ENCODE results near the gene OR10C1. TPM values are rescaled to one million over a fixed set of nuclear protein-coding genes. Genes with fewer than 3 reads are reported as not detected.

Gene OR10C1
- total and polyA plus RNA-seq, 3 donors from 2014 or later = 0.31 TPM; not detected in 2

GRCh38 chr6:29479560-29479959, 40.5 kb downstream of the OR10C1 start:
- TF ChIP-seq POLR2A (IDR thresholded peaks at IDR 0.05) = no peak
- no peak for TF ChIP-seq CTCF (IDR thresholded peaks at IDR 0.05)
- intact Hi-C loops (cut with DNase I; ENCODE audit: low total_unique reads) = no loop called here
- no peaks in the 10 kb centered on the region for H3K36me3 ChIP-seq (ENCODE audit: low read depth, missing control alignments)
- no peak overlapping the region for H3K4me3 ChIP-seq
- H3K9me3 ChIP-seq = no peaks in the 10 kb centered on the region
- no peaks in the 10 kb centered on the region for H3K27me3 ChIP-seq
- 84 to 86% methylated on average over 2 of the region's 2 CpGs for WGBS, 2 donors
- no peak for DNase-seq
- H3K4me1 ChIP-seq = no peaks in the 10 kb centered on the region
- H3K27ac ChIP-seq = no peak overlapping the region

DNA sequence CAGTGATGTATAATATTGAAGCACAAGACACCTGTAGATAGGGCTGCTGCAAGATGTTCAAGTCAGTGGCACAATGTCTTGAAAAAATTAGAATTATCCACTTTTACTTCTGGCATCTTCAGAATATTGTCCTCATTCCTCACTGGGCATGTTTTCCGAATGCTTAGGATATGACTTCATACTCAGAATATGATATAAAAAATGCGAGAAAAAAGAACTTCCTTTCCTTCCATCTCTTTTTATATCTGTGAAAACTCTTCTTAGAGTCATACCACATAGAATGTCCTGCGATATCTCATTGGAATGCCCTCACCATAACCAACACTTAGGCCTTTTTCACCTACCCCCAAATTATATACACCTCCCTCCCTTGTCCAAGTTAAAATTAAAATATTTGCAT, 44.1 kb downstream of the OR10C1 start:
- Histone ChIP-seq H3K4me3 (no peak overlapping the region), H3K36me3 (ENCODE audit: low read depth, missing control alignments) (no peaks in the 10 kb centered on the region), H3K4me1 (no peaks in the 10 kb centered on the region), H3K27ac (no peak overlapping the region), H3K27me3 (no peaks in the 10 kb centered on the region), H3K9me3 (no peaks in the 10 kb centered on the region)
- no peak for DNase-seq
- intact Hi-C loops (cut with DNase I; ENCODE audit: low total_unique reads) = no loop called here
- no peak for TF ChIP-seq CTCF (IDR thresholded peaks at IDR 0.05)
- TF ChIP-seq POLR2A (IDR thresholded peaks at IDR 0.05) = no peak
- WGBS, 2 donors = 76 to 77% methylated on average over 3 of the region's 3 CpGs

GRCh38 chr6:29483735-29484134, 44.6 kb downstream of the OR10C1 start:
- H3K27me3 ChIP-seq = no peaks in the 10 kb centered on the region
- TF ChIP-seq POLR2A (IDR thresholded peaks at IDR 0.05) = no peak
- TF ChIP-seq CTCF (IDR thresholded peaks at IDR 0.05) = no peak
- intact Hi-C loops (cut with DNase I; ENCODE audit: low total_unique reads) = no loop called here
- no peak for DNase-seq
- WGBS, 2 donors = 94 to 95% methylated on average over 1 of the region's 1 CpG
- no peaks in the 10 kb centered on the region for H3K9me3 ChIP-seq
- H3K4me1 ChIP-seq = no peaks in the 10 kb centered on the region
- no peak overlapping the region for H3K27ac ChIP-seq
- no peaks in the 10 kb centered on the region for H3K36me3 ChIP-seq (ENCODE audit: low read depth, missing control alignments)
- no peak overlapping the region for H3K4me3 ChIP-seq

GRCh38 chr6:29486577-29486976, 47.5 kb downstream of the OR10C1 start:
- intact Hi-C loops (cut with DNase I; ENCODE audit: low total_unique reads) = no loop called here
- no peak for TF ChIP-seq CTCF (IDR thresholded peaks at IDR 0.05)
- TF ChIP-seq POLR2A (IDR thresholded peaks at IDR 0.05) = no peak
- H3K4me1 ChIP-seq = no peaks in the 10 kb centered on the region
- no peaks in the 10 kb centered on the region for H3K9me3 ChIP-seq
- no peaks in the 10 kb centered on the region for H3K36me3 ChIP-seq (ENCODE audit: low read depth, missing control alignments)
- DNase-seq = no peak
- no peak overlapping the region for H3K27ac ChIP-seq
- 53 to 56% methylated on average over 4 of the region's 4 CpGs for WGBS, 2 donors
- H3K4me3 ChIP-seq = no peak overlapping the region
- no peaks in the 10 kb centered on the region for H3K27me3 ChIP-seq

- no peaks in the 10 kb centered on the region for H3K9me3 ChIP-seq
- WGBS, 2 donors = 76 to 90% methylated on average over 5 of the region's 5 CpGs
- no peak for DNase-seq
- H3K36me3 ChIP-seq (ENCODE audit: low read depth, missing control alignments) = no peaks in the 10 kb centered on the region
- no peak overlapping the region for H3K4me3 ChIP-seq
- TF ChIP-seq CTCF (IDR thresholded peaks at IDR 0.05) (no peak), POLR2A (IDR thresholded peaks at IDR 0.05) (no peak)
- no peaks in the 10 kb centered on the region for H3K4me1 ChIP-seq
- intact Hi-C loops (cut with DNase I; ENCODE audit: low total_unique reads) = no loop called here
- H3K27me3 ChIP-seq = no peaks in the 10 kb centered on the region
- H3K27ac ChIP-seq = no peak overlapping the region
These were observed 48.0 kb downstream of the OR10C1 start for GRCh38 chr6:29487131-29487530.

Measured in testis (tissue), 3 donors.